Central memory CD4-positive, alpha-beta T cell (primary cell): Measurements from ENCODE around the gene TMEM231.
A peak's percentile ranks its signal among the peaks of the same experiment; 100 is the strongest.
"Not testable (repeated sequence)": the region's sequence is repeated elsewhere in the genome, so short reads cannot be mapped to it uniquely, and the experiment has no call there.

Experiments
- DNase-seq: peaks from one replicate; pipeline ENCODE4 v3.0.0; 2022

The TMEM231 gene

GRCh38 chr16:75529056-75529905 lies 26.8 kb downstream of the TMEM231 start:
- no peak for DNase-seq

GRCh38 chr16:75527825-75528299 lies 28.2 kb downstream of the TMEM231 start:
- no peak for DNase-seq

GRCh38 chr16:75526032-75526790 lies 29.8 kb downstream of the TMEM231 start:
- DNase-seq, result no peak

DNA sequence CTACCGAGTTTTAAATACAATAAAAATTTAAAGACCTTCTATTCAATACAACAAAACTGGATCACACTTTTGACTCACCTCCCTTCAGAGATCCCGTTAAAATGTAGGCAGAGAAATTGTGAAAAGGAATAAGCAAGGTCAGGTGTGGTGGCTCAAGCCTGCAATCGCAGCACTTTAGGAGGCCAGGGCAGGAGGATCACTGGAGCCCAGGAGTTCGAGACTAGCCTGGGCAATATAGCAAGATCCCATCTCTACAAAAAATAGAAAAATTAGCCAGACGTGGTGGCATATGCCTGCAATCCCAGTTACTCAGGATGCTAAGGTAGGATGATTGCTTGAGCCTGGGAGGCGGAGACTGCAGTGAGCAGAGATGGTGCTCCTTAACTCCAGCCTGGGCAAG lies 36.9 kb downstream of the TMEM231 start:
- DNase-seq, result no peak

DNA sequence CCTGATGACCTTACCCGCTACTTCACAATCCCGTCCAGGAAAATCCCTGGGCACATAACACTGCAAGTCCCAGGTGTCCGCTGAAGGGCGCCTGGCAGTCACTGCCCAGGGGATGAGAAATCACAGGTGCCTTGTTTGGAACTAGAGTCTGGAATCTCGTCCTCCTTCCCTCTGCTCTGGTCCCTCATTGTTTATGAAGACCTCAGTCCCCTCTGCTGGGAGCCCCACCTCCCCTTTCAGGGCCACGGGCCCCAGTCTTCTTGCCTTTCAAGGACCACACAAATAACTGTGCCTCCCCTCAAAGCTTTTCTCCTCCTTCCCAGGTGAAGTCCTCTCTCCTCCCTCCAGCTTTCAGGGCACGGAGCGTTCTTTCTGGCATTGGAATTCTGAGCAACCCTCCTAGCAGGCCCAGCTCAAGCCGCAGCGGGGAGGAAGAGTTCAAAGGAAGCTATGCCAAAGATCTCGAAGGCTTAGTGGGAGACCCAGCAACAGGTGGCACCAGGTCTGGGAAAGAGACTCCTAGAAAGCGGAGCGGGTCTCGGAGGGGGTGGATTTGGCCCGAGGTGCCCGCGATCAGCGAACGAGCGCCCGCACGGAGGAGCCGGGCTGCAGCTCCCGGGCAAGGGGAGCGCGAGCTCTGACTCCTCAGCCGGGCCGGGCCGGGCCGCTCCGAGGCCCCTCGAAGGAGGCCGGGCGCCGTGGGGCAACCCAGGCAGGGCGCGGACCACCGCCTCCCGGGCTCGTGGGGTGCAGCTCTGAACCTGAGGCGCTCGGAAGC lies 39.7 kb downstream of the TMEM231 start:
- peak; percentile 25 for DNase-seq

GRCh38 chr16:75514296-75514695 lies 41.8 kb downstream of the TMEM231 start:
- no peak for DNase-seq

DNA sequence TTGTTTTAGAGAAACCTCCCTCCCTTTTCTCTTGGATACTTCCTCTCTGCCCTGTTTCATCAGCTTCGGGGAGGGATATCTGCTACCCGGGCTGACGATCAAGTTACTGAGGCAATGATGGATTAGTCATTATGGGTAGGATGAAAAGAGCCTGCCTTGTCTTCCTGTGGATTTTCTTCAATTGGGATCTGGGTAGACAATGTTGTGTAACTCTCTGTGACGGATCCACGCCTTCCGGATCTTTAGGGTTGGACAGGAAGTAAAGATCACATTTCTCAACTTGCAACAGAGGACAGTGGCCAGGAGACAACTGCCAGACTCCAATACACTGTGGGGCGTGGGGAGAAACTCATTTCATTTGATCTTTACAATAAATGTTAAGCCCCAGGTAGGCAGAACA lies 49.5 kb downstream of the TMEM231 start:
- no peak for DNase-seq

GRCh38 chr16:75506107-75506506 lies 49.9 kb downstream of the TMEM231 start:
- no peak for DNase-seq

GRCh38 chr16:75503801-75504200 lies 52.3 kb downstream of the TMEM231 start:
- DNase-seq, result no peak

GRCh38 chr16:75502916-75503605 lies 53.0 kb downstream of the TMEM231 start:
- DNase-seq, result no peak

GRCh38 chr16:75501820-75502219 lies 54.2 kb downstream of the TMEM231 start:
- DNase-seq, result not testable (repeated sequence)

- no peak for DNase-seq
Observed at GRCh38 chr16:75501359-75501758, 54.7 kb downstream of the TMEM231 start.

- not testable (repeated sequence) for DNase-seq
Observed at GRCh38 chr16:75498605-75499322, 57.3 kb downstream of the TMEM231 start.

- DNase-seq, result no peak
Observed at GRCh38 chr16:75497558-75497957, 58.5 kb downstream of the TMEM231 start.

GRCh38 chr16:75495076-75495674 lies 60.9 kb downstream of the TMEM231 start, which contains the start of gene CHST6:
Gene CHST6, minus strand, starts transcription at chr16:75495441. Its CDS starts 15,613 bp downstream, at chr16:75479828.
- DNase-seq, result no peak

- DNase-seq, result no peak
Observed at GRCh38 chr16:75494661-75495075, 61.4 kb downstream of the TMEM231 start.

DNA sequence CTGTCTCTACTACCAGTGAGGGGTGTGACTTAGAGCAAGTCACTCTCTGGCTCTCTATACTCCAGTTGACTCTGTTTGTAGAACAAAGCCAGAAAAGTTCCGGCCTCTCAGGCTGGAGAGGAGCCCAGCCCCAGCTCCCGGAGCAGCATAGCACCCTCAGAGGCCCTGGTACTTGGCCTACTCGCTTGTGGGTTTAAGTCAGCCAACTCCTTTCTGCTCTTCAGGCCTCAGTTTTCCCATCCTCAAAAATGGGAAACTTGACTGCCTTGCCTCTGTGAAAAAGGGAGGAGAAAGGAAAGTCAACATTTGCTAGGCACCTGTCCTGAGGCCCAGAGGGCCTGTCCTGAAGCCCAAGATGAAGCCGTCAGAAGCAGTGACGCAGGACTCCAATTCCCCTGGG lies 61.9 kb downstream of the TMEM231 start:
- DNase-seq, result no peak

DNA sequence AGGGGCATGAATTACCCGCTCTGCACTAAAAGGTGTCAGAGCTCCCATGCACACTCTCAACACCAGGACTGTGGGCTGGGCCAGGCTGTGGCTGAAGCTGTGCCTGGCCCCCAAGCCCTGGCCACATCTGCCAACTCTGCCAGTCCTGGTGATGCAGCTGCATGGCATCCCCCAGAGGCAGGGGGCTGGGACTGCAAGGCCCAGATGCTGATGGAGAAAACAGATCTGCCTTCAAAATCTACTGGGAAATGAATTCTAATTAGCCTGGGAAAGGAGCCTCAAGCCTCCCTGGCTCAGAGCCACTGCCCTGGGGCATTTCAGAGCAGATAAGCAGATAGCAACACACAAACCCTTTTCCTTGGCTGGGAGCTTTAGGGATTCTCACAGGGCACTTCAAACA lies 64.2 kb downstream of the TMEM231 start:
- no peak for DNase-seq

- no peak for DNase-seq
Observed at GRCh38 chr16:75488322-75488721, 67.7 kb downstream of the TMEM231 start.
